GM13976 (cell line): ENCODE measurements around the gene SLC22A3.

ENCODE experiments used
- DNase-seq: peaks from one replicate; pipeline ENCODE4 v3.0.0; 2012; ENCODE audit warnings: low spot score
- CTCF ChIP-seq: IDR thresholded peaks from 2 replicates; pipeline ENCODE4 v1.5.1; 2012; ENCODE audit warnings: borderline replicate concordance, mild to moderate bottlenecking; ENCODE audit not compliant: insufficient read depth; ENCODE audit errors: extremely low read depth, missing control alignments, control extremely low read depth
- in situ Hi-C: fragments of 300-500 bp; cut with MboI; formaldehyde crosslinking; loops from one replicate; pipeline ENCODE4 v1.12.0; 2022; ENCODE audit warnings: low sequenced_read_pairs, mixed read lengths, inconsistent platforms; ENCODE audit not compliant: unreplicated experiment

The SLC22A3 gene

GRCh38 chr6:160420253-160420968 lies 72.2 kb downstream of the SLC22A3 start:
- no peak for DNase-seq
- in situ Hi-C loops, result no loop called here
- no peak for TF ChIP-seq CTCF

- TF ChIP-seq CTCF, result no peak
Measured at GRCh38 chr6:160420969-160421556, 72.9 kb downstream of the SLC22A3 start.

GRCh38 chr6:160421854-160422253 lies 73.7 kb downstream of the SLC22A3 start:
- in situ Hi-C loops, result no loop called here
- no peak for DNase-seq
- TF ChIP-seq CTCF, result no peak

More at GRCh38 chr6:160420969-160421556, 72.9 kb downstream of the SLC22A3 start:
- in situ Hi-C loops, result no loop called here
- DNase-seq, result no peak

GRCh38 chr6:160424256-160424655 lies 76.1 kb downstream of the SLC22A3 start:
- no peak for DNase-seq
- no peak for TF ChIP-seq CTCF
- in situ Hi-C loops, result no loop called here

GRCh38 chr6:160426136-160426535 lies 78.0 kb downstream of the SLC22A3 start:
- in situ Hi-C loops, result no loop called here
- no peak for DNase-seq
- no peak for TF ChIP-seq CTCF

- no peak for DNase-seq
- in situ Hi-C loops, result no loop called here
- TF ChIP-seq CTCF, result no peak
Measured at GRCh38 chr6:160427312-160428068, 79.3 kb downstream of the SLC22A3 start.
